ENCODE data around the gene SLC5A4. TPM values are rescaled to one million over a fixed set of nuclear protein-coding genes. Genes with fewer than 3 reads are reported as not detected.

Gene SLC5A4
- total RNA-seq, 3 donors from 2014 or later (not counting 1 experiment from before 2014, with no cell fraction given): not detected

GRCh38 chr22:32208681-32209080 is 46.5 kb downstream of the SLC5A4 start:
- Histone ChIP-seq H3K27ac (ENCODE audit: low read length) (no peak overlapping the region), H3K36me3 (ENCODE audit: control insufficient read depth, insufficient read depth, low read length) (no peaks in the 10 kb centered on the region), H3K4me3 (ENCODE audit: low read length) (no peak overlapping the region), H3K27me3 (ENCODE audit: control insufficient read depth, insufficient read depth, low read length) (peaks cover under 1% of the 10 kb centered on the region), H3K9me3 (ENCODE audit: control insufficient read depth, insufficient read depth, low read length) (no peaks in the 10 kb centered on the region), H3K4me1 (ENCODE audit: control insufficient read depth, insufficient read depth, low read length) (peaks cover 28% of the 10 kb centered on the region)
- H3K27ac Mint-ChIP-seq: no peak overlapping the region
- DNase-seq: no peak
- no peaks in the 10 kb centered on the region for H3K9me3 Mint-ChIP-seq
- H3K27me3 Mint-ChIP-seq (ENCODE audit: low read depth in 2 of 2): peaks cover 11 to 16% of the 10 kb centered on the region in 2 donors
- no peak for ATAC-seq
- no peaks in the 10 kb centered on the region for H3K36me3 Mint-ChIP-seq
- WGBS (ENCODE audit: insufficient coverage): 95% methylated on average over 3 of the region's 3 CpGs
- TF ChIP-seq CTCF (IDR thresholded peaks at IDR 0.05): no peak
- peaks cover 16 to 31% of the 10 kb centered on the region in 2 donors for H3K4me1 Mint-ChIP-seq
- H3K4me3 Mint-ChIP-seq: no peak overlapping the region
- intact Hi-C loops (cut with micrococcal nuclease): loop anchor here (10.0 kb wide), 1 partner anchor 266 kb away; the partner anchor contains the start of gene FBXO7

GRCh38 chr22:32207971-32208480 is 47.1 kb downstream of the SLC5A4 start:
- H3K27me3 ChIP-seq (ENCODE audit: control insufficient read depth, insufficient read depth, low read length): peaks cover 4% of the 10 kb centered on the region
- H3K4me3 ChIP-seq (ENCODE audit: low read length): no peak overlapping the region
- Mint-ChIP-seq H3K36me3 (no peaks in the 10 kb centered on the region), H3K27me3 (ENCODE audit: low read depth in 2 of 2) (peaks cover 11 to 22% of the 10 kb centered on the region in 2 donors), H3K9me3 (no peaks in the 10 kb centered on the region), H3K27ac (no peak overlapping the region), H3K4me3 (no peak overlapping the region), H3K4me1 (peaks cover 16 to 34% of the 10 kb centered on the region in 2 donors)
- WGBS (ENCODE audit: insufficient coverage): 88% methylated on average over 4 of the region's 4 CpGs
- no peaks in the 10 kb centered on the region for H3K9me3 ChIP-seq (ENCODE audit: control insufficient read depth, insufficient read depth, low read length)
- H3K4me1 ChIP-seq (ENCODE audit: control insufficient read depth, insufficient read depth, low read length): peaks cover 35% of the 10 kb centered on the region
- intact Hi-C loops (cut with micrococcal nuclease): loop anchor here (1.0 to 10.0 kb wide), 2 partner anchors 105 to 267 kb away; partner anchors contain the start of gene FBXO7
- no peaks in the 10 kb centered on the region for H3K36me3 ChIP-seq (ENCODE audit: control insufficient read depth, insufficient read depth, low read length)
- no peak overlapping the region for H3K27ac ChIP-seq (ENCODE audit: low read length)
- DNase-seq (no peak), ATAC-seq (no peak)
- TF ChIP-seq CTCF (IDR thresholded peaks at IDR 0.05): no peak

DNA sequence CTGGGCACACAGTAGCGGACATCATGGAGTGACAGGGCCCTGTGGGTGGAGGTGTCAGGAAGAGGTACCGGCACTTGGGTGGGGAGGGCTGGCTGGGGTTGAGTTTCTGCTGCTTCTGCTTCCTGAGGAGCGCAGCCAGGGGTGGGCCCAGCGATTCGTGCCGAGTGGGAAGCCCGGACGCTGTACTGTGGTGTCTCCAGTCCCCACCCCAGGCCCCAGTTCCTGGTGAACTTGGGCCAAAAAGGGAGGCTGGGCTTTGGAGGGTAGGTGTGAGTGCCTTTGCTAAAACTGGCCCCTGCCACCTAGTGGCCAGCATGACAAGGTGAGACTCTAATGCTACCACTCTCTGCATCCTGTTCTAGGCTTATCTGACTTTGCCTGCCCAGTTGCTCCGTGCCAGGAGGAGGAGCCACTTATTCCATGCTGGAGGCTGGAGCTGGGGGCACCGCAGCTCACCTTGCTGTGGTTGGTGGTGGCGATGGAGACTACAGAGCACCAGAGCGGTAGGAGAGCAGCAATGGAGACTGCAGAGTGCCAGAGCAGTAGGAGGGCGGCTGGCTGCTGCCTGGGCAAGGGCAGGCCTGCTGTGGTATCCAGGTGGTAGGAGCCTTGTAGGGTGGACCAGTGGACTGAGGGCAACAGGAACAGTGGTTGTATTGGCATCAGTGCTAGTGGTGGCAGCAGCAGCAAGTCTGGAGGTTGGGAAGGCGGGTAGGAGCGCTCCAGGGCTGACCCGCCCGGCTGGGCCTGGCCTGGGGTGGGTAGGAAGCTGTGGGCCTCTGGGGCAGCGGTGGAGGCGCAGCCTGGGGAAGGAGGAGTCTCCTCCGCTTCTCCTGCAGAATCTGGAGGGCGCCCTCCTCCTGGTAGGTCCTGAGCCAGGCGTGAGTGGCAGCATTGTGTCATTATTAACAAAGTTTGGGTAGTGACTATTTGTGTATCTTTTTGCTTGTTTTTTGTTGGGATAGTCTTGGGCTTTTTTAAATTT is 48.1 kb downstream of the SLC5A4 start:
- peaks cover 44% of the 10 kb centered on the region for H3K4me1 ChIP-seq (ENCODE audit: control insufficient read depth, insufficient read depth, low read length)
- peaks cover 16 to 37% of the 10 kb centered on the region in 2 donors for H3K4me1 Mint-ChIP-seq
- peak overlapping the region; percentile 74 for H3K4me3 Mint-ChIP-seq

More for the DNA sequence above, 48.1 kb downstream of the SLC5A4 start:
- no peak overlapping the region for H3K27ac ChIP-seq (ENCODE audit: low read length)
- peak; percentile 44 for TF ChIP-seq CTCF (IDR thresholded peaks at IDR 0.05)
- no peaks in the 10 kb centered on the region for H3K36me3 ChIP-seq (ENCODE audit: control insufficient read depth, insufficient read depth, low read length)
- DNase-seq (peak in 1 of 2 donors; percentile 67), ATAC-seq (peak in 2 of 3 donors; percentile 25 to 59)
- 59% methylated on average over 22 of the region's 22 CpGs for WGBS (ENCODE audit: insufficient coverage)
- no peaks in the 10 kb centered on the region for H3K9me3 ChIP-seq (ENCODE audit: control insufficient read depth, insufficient read depth, low read length)
- H3K9me3 Mint-ChIP-seq: no peaks in the 10 kb centered on the region
- peaks cover 16 to 21% of the 10 kb centered on the region in 2 donors for H3K27me3 Mint-ChIP-seq (ENCODE audit: low read depth in 2 of 2)
- no peaks in the 10 kb centered on the region for H3K36me3 Mint-ChIP-seq
- peak overlapping the region in 1 of 2 donors; percentile 46 for H3K27ac Mint-ChIP-seq
- H3K27me3 ChIP-seq (ENCODE audit: control insufficient read depth, insufficient read depth, low read length): peaks cover 4% of the 10 kb centered on the region
- no peak overlapping the region for H3K4me3 ChIP-seq (ENCODE audit: low read length)
- intact Hi-C loops (cut with micrococcal nuclease): loop anchor here (1.0 to 10.0 kb wide), 2 partner anchors 104 to 268 kb away; partner anchors contain the start of gene FBXO7

All from natural killer cell (primary cell).